Renal cortical epithelial cell (primary cell): ENCODE results near the gene CDKN1C. TPM values are rescaled to one million over a fixed set of nuclear protein-coding genes. Genes with fewer than 3 reads are reported as not detected.

Experiments used
- DNase-seq: peaks from one replicate; pipeline ENCODE4 v3.0.0-alpha.2; 2011; ENCODE audit warnings: low read depth
- total RNA-seq: library from RNA; depleted of rRNA; stranded (reverse); fragments of >200 nt; gene quantifications from 2 replicates; pipeline ENCODE4 v1.2.3, GENCODE V29; 2014

CDKN1C gene
- total RNA-seq, 1 donor from 2014 or later = 25.3 TPM

- DNase-seq = no peak
Measured at GRCh38 chr11:2870460-2870859, 15.1 kb downstream of the CDKN1C start.

- DNase-seq = no peak
Measured at GRCh38 chr11:2869561-2870427, 15.8 kb downstream of the CDKN1C start.

DNA sequence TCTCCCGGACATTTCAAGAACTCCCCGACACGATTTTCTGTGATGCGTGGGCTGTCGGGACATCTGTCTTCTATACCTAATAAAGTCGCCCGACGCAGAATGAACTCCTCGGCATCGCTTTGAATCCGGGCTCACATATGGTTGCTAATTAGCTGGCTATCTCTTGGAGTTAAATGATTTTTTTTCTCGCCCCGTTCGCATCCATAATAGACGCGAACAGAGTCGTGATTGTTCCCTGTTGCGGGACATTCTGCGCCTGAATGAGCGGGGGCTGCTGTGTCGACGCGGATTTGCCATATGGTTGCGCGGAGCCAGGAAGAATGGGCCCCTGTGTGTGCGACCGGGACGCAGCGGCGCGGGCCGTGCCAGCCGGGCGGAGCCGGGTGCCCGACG, 16.4 kb downstream of the CDKN1C start:
- no peak for DNase-seq

DNA sequence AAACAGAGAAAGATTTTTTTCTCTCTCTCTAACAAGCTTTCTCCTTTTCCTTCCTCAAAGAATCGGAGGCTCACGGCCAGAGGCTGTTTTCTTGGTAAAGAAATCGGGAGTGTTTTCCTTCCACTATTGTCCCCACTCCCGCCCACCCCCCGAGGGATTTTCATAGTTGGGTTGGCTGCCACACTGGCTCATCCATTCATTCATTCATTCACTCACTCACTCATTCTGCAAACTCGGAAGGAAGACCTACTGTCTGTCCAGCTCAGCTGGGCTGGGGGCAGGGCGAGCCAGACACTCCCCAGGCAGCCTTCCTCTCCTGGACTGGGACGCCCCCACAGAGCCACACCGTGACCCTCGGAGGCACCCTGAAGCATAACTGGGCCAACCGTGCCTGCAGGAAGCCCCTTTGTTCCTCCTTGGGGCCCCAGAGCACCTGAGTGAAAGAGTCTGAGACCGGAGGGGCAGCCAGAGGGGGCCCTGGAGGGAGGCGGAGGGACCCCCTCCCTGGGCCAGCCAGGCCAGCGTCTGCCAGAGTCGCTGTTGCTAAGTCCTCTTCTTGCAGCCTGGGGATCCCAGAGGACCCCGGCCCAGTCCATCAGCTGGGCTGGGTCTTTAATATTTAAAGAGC, 17.0 kb downstream of the CDKN1C start:
- DNase-seq = no peak

DNA sequence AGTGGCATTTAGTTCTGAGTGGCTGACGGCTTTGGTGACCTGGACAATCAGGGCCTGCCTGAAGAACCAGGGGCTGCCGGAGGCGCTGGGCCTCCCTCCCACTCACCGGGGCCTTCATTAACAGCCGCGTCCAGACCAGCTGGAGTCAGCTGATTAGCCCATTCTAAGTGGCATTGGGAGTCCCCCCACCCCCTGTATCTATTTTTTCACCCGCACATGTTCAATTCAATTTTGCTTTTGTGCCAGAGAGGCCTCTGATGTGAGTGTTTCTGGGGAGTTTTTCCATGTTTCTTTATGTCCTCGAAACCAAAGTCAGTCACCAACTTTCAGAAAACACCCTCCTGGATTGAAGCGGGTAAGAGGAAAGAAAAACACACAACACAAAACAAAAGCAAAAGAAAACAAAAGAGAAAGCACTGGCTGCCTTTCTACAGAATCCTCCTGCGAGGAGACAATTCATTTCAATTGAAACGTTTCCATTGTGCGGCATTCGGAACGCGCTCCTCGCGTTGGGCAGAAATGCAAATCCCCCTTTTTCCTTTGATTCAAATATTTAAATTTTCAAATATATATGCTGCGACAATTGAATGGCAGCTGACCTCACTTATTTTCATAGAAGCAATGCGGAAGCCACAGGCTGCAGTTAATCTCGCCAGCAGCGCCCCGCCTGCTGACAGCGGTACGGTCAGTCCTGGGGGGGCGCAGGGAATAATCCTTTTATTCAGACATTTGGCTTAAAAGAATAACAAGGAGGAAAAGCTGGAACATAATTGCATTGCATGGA, 17.7 kb downstream of the CDKN1C start:
- no peak for DNase-seq

DNA sequence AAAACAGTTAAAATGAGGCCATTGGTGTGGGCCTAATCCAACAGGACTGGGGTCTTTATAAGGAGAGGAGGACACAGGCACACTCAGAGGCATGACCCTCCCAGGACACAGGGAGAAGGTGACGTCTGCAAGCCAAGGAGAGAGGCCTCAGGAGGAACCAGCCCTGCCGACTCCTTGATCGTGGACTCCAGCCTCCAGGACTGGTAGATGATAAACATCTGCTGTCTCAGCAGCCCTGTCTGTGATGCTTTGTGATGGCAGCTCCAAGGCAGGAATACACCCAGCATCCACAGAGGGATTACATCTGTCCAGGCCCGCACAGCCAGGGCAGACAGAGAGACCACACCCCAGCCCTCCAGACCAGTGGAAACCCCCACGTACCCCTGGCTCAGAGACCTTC, 18.4 kb downstream of the CDKN1C start:
- DNase-seq = no peak

- DNase-seq = no peak
Measured at GRCh38 chr11:2865922-2866577, 19.5 kb downstream of the CDKN1C start.

DNA sequence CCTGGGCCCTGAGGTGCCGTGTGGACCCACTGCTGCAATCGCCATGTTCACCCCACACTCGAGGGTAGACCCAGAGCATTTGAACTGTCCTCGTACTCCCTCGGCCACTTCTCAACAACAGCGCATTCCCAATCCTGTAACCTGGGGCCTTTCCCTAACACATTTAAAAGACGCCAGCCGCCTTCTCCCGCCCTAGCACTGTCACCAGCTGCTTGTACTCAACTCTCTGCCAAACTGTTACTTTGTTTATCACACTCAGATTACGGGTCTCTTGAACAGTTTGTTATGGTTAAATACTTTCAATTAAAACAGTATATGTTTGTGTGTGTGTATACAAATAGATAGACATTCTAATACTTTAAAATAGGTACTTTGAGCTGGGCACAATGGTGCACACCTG, 20.7 kb downstream of the CDKN1C start:
- DNase-seq = no peak

DNA sequence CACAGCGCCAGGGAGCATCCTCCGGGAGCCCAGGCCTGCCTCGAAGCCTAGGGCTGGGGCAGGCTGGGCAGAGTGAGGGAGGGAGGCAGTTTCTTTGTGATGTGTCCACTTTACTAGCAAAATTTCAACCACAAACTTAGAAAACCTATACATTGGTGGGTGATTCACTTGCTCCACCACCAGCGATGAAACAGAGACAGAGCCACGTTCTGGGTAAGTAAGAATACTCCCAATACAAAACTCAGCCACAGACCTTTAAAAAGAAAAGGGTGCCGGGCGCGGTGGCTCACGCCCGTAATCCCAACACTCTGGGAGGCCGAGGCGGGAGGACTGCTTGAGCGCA, 22.3 kb downstream of the CDKN1C start:
- DNase-seq = no peak

GRCh38 chr11:2862395-2863275, 22.9 kb downstream of the CDKN1C start:
- DNase-seq = no peak

- DNase-seq = peak; percentile 68
Measured at GRCh38 chr11:2860636-2861035, 24.9 kb downstream of the CDKN1C start.

DNA sequence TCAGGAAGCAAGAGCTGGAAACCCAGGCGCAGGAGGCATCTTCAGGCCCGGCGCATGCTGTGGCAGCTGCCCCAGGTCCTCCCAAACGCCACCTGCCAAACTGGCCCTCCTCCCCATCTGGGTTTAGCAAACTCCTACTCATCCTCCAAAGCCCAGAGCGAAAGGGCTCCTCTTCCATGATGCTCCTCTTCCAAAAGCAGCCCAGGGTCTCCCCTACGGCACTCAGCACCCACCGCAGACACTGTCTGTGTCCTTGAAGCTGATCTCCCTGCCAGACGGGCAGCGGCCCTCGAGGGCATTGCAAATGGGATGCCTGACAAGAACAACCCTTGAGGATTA, 25.9 kb downstream of the CDKN1C start:
- DNase-seq = no peak

DNA sequence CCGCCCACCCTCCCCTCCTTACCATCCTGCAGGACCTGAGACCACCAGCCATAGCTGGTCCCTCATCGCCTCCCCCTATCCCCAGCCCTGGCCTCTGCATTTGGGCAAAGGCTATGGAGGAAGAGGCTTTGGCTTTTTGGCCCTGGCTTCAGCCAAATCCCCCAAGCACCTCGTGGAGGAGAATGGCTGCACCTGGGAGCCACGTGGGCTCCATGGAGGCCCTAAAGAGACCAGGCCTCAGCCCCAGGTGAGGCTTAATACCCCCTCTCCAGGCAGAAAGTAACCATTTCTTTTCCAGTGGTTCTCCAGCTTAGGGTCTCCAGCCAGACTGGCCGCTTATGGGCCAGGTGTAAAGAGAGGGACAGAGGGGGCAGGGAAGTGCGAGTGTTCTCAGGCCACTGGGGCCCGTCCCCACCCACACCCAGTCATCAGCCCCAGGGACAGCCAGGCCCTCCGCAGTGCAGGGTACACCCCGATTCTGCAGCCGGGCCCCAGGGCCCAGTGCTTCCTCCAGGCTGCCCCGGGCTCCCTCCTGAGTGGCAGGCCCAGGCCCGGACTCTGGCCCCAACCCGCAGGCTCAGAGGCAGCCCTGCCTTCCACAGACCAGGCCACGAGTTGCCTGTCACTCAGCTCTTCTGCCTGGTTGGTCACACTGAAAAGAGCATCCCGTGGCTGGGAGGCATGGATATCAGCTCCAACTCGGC, 26.4 kb downstream of the CDKN1C start:
- no peak for DNase-seq

GRCh38 chr11:2857918-2858317, 27.7 kb downstream of the CDKN1C start:
- DNase-seq = no peak

- DNase-seq = no peak
Measured at GRCh38 chr11:2857276-2857675, 28.3 kb downstream of the CDKN1C start.

DNA sequence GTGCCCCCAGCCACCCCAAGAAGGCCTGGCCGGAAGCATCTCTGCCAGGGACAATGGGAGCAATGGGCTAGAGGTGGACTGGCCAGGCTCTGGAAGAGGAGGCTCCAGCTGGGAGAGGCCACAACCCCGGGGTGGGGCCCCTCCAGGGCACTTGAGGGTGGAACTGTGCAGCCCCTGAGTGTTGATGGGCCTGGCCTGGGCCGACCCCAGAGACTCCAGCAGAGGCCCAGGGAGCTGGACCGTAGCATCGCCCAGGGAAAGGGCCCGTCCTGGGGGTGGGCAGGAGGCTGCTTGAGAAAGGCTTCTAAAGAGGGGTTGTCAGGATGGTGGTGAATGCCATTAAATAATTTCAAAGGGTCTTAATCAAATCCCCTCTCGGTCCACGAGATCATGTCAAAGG, 30.4 kb downstream of the CDKN1C start:
- DNase-seq = no peak

GRCh38 chr11:2853997-2854560, 31.5 kb downstream of the CDKN1C start:
- DNase-seq = no peak

- no peak for DNase-seq
Measured at GRCh38 chr11:2853401-2853800, 32.2 kb downstream of the CDKN1C start.

DNA sequence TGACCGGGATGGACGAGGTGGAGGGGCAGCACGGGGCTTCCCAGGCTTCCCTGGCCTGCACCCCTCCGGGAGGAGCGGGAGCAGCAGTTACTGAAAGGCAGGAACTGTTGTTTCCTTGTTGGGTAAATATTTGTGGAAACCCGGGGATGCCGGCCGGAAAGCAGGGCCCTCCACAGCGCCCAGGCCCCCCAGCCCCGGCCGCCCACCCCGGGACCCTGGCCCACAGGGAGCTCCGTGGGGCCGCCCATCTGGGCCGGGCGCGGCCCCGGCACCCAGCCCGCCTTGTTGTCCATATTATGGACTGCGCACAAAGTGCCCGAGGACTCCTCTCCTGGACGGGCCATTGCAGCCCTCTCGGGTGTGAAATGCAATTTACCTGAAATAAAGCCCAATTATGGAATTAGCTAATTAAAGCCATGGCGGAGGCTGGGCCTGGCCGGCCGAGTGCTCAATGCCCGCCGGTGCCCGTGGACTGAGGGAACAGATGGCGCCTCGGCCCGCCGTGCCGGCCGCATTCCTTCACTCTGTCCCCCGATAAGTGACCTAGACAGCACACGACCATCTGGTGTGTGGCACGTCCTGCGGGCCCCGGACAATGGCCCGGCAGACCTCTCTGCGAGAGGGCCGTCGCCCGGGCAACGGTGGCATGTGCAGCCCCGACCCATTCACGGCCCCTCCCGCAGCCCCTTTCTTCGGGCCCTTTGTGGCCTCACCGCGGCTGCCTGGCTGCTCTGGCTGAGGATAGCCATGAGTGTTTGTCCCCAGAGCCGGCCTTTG, 35.4 kb downstream of the CDKN1C start:
- DNase-seq = no peak

- no peak for DNase-seq
Measured at GRCh38 chr11:2848497-2848896, 37.1 kb downstream of the CDKN1C start.
